SK-N-SH (cell line): ENCODE results near the gene IMPDH2. TPM values are rescaled to one million over a fixed set of nuclear protein-coding genes. Genes with fewer than 3 reads are reported as not detected.

Experiments used
- CTCF ChIA-PET: fragments of 300-600, 350-600 bp; formaldehyde crosslinking; extraction: SDS; loops from one replicate; lab custom pipeline; 2021; lab: Yijun Ruan, JAX
- POLR2A ChIA-PET: fragments of 350-600 bp; sonication (Branson Sonifier 250); formaldehyde crosslinking; extraction: SDS; loops from one replicate; lab custom pipeline; 2020; ENCODE audit warnings: antibody characterized with exemption, inconsistent platforms; lab: Yijun Ruan, JAX
- DNase-seq: peaks from one replicate; pipeline ENCODE4 v3.0.0; 2012
- H2AFZ ChIP-seq: fragments of 200-600 bp; sonication (generic); 2 replicates; pipeline ENCODE4 v1.8.1; 2016; ENCODE audit warnings: antibody characterized with exemption, mild to moderate bottlenecking, low read depth
- H3F3A ChIP-seq: fragments of 200-600 bp; sonication (generic); replicated peaks from 2 replicates; pipeline ENCODE3; 2016; ENCODE audit warnings: antibody characterized with exemption, mild to moderate bottlenecking; ENCODE audit not compliant: insufficient read depth
- H3K27ac ChIP-seq, 2 experiments: fragments of 200-500 bp in 1 of 2; fragments of 200-600 bp in 1 of 2; sonication (Bioruptor generic) in 1 of 2; sonication (generic), shearing (Covaris generic) in 1 of 2; 2 replicates each; pipeline versions ENCODE4 v1.5.1 to v1.6.1; 2014 to 2016; ENCODE audit warnings: low read depth in 2 of 2, inconsistent platforms in 1 of 2, low read length in 1 of 2, mild to moderate bottlenecking in 1 of 2, mixed read lengths in 1 of 2
- H3K27me3 ChIP-seq: fragments of 200-600 bp; sonication (generic), shearing (Covaris generic); 2 replicates; pipeline ENCODE4 v1.6.1; 2016; ENCODE audit warnings: mixed run types; ENCODE audit not compliant: insufficient read depth
- H3K36me3 ChIP-seq, 2 experiments: fragments of 200-500 bp in 1 of 2; fragments of 200-600 bp in 1 of 2; sonication (Bioruptor generic) in 1 of 2; sonication (generic) in 1 of 2; replicated peaks in 1 of 2; 2 replicates each; pipeline versions ENCODE3 to v1.5.1; 2014 to 2016; ENCODE audit warnings: low read length in 1 of 2, mild to moderate bottlenecking in 1 of 2; ENCODE audit not compliant: insufficient read depth in 2 of 2, control insufficient read depth in 1 of 2
- H3K4me1 ChIP-seq, 2 experiments: fragments of 200-500 bp in 1 of 2; fragments of 200-600 bp in 1 of 2; sonication (Bioruptor generic) in 1 of 2; sonication (generic), shearing (Covaris generic) in 1 of 2; 2 replicates each; pipeline versions ENCODE4 v1.5.1 to v1.6.1; 2014 to 2016; ENCODE audit warnings: low read depth in 1 of 2, low read length in 1 of 2, mixed run types in 1 of 2; ENCODE audit not compliant: insufficient read depth in 2 of 2, control insufficient read depth in 1 of 2
- H3K4me2 ChIP-seq: fragments of 200-600 bp; sonication (generic), shearing (Covaris generic); 2 replicates; pipeline ENCODE4 v1.6.1; 2017; ENCODE audit warnings: mixed run types
- H3K4me3 ChIP-seq, 2 experiments: fragments of 200-500 bp in 1 of 2; fragments of 200-600 bp in 1 of 2; sonication (Bioruptor generic) in 1 of 2; sonication (generic), shearing (Covaris generic) in 1 of 2; 2 replicates each; pipeline versions ENCODE4 v1.5.1 to v1.8.1; 2014 to 2016; ENCODE audit warnings: low read depth in 2 of 2, inconsistent platforms in 1 of 2, low read length in 1 of 2, mild to moderate bottlenecking in 1 of 2, mixed read lengths in 1 of 2, moderate library complexity in 1 of 2
- H3K79me2 ChIP-seq: fragments of 200-600 bp; sonication (generic); 2 replicates; pipeline ENCODE4 v1.8.1; 2017; ENCODE audit warnings: mild to moderate bottlenecking; ENCODE audit not compliant: insufficient read depth
- H3K9ac ChIP-seq: fragments of 200-600 bp; sonication (generic); 2 replicates; pipeline ENCODE4 v1.6.1; 2017; ENCODE audit warnings: mixed run types
- H3K9me2 ChIP-seq: fragments of 200-600 bp; sonication (generic); 2 replicates; pipeline ENCODE4 v1.6.1; 2017; ENCODE audit warnings: mixed run types
- H3K9me3 ChIP-seq: fragments of 200-600 bp; sonication (generic); 2 replicates; pipeline ENCODE4 v1.6.1; 2017; ENCODE audit warnings: mixed run types, mild to moderate bottlenecking, moderate library complexity
- H4K20me1 ChIP-seq: fragments of 200-600 bp; sonication (generic); 2 replicates; pipeline ENCODE4 v1.6.1; 2017; ENCODE audit warnings: mild to moderate bottlenecking, mixed run types; ENCODE audit not compliant: insufficient read depth
- CHD2 ChIP-seq: fragments of 150-350 bp; IDR thresholded peaks from 2 replicates; pipeline ENCODE4 v1.6.1; 2018; ENCODE audit warnings: low read length; ENCODE audit not compliant: partially characterized antibody
- FOSL2 ChIP-seq: IDR thresholded peaks from 2 replicates; pipeline ENCODE4 v1.4.0; 2012; ENCODE audit warnings: low read depth, mild to moderate bottlenecking, moderate library complexity, borderline replicate concordance
- FOXJ3 ChIP-seq: sonication (generic); formaldehyde crosslinking; IDR thresholded peaks from 2 replicates; pipeline ENCODE4 v1.5.1; 2020; ENCODE audit warnings: mild to moderate bottlenecking, missing genetic modification reagents
- FOXM1 ChIP-seq: IDR thresholded peaks from 2 replicates; pipeline ENCODE4 v1.4.0; 2012; ENCODE audit warnings: low read depth, mild to moderate bottlenecking
- GABPA ChIP-seq: IDR thresholded peaks from 2 replicates; pipeline ENCODE4 v1.4.0; 2012; ENCODE audit warnings: low read depth, mild to moderate bottlenecking
- GATA2 ChIP-seq: sonication (generic); formaldehyde crosslinking; IDR thresholded peaks from 2 replicates; pipeline ENCODE4 v1.5.0; 2020; ENCODE audit warnings: mild to moderate bottlenecking, missing genetic modification reagents
- IRF3 ChIP-seq: fragments of 150-350 bp; IDR thresholded peaks from 2 replicates; pipeline ENCODE4 v1.6.1; 2016; ENCODE audit warnings: mild to moderate bottlenecking, low read depth, low read length
- JUND ChIP-seq: IDR thresholded peaks from 2 replicates; pipeline ENCODE4 v1.4.0; 2012
- MAX ChIP-seq: IDR thresholded peaks from 2 replicates; pipeline ENCODE4 v1.4.0; 2012; ENCODE audit warnings: low read depth
- PBX3 ChIP-seq: IDR thresholded peaks from 2 replicates; pipeline ENCODE4; 2012
- POLR2AphosphoS5 ChIP-seq: IDR thresholded peaks from 2 replicates; pipeline ENCODE4 v1.6.1; 2012; ENCODE audit warnings: low read depth, low read length
- RAD21 ChIP-seq: IDR thresholded peaks from 2 replicates; pipeline ENCODE4 v1.6.1; 2012; ENCODE audit warnings: mild to moderate bottlenecking, low read length
- RCOR1 ChIP-seq: fragments of 150-350 bp; IDR thresholded peaks from 2 replicates; pipeline ENCODE4 v1.6.1; 2017; ENCODE audit warnings: antibody characterized with exemption, low read length
- REST ChIP-seq: IDR thresholded peaks from 2 replicates; pipeline ENCODE4 v1.6.1; 2012; ENCODE audit warnings: mild to moderate bottlenecking, low read depth, low read length, moderate library complexity
- TEAD4 ChIP-seq: IDR thresholded peaks from 2 replicates; pipeline ENCODE4 v1.4.0; 2012; ENCODE audit warnings: mild to moderate bottlenecking, borderline replicate concordance; ENCODE audit not compliant: insufficient read depth
- WGBS: methylation state at CpG from one replicate; pipeline ENCODE4 v1.1.6; 2017; ENCODE audit warnings: low lambda C conversion rate; 5-methylcytosine and 5-hydroxymethylcytosine counted together
- polyA plus RNA-seq, 3 experiments: library from polyadenylated mRNA; depleted of rRNA; stranded (reverse); fragments of >200 nt; gene quantifications; 2 replicates each; pipeline ENCODE4 v1.2.3, GENCODE V29; 2012
- TF ChIP-seq, protein P1 (sequence below): fragments of 150-350 bp; IDR thresholded peaks from 2 replicates; pipeline ENCODE4 v1.6.1; 2017; ENCODE audit warnings: antibody characterized with exemption, low read length, low read depth, borderline replicate concordance

The IMPDH2 gene
- polyA plus RNA-seq, 1 of the 3 experiments (the other 2 are of a cell fraction): 305 TPM

DNA sequence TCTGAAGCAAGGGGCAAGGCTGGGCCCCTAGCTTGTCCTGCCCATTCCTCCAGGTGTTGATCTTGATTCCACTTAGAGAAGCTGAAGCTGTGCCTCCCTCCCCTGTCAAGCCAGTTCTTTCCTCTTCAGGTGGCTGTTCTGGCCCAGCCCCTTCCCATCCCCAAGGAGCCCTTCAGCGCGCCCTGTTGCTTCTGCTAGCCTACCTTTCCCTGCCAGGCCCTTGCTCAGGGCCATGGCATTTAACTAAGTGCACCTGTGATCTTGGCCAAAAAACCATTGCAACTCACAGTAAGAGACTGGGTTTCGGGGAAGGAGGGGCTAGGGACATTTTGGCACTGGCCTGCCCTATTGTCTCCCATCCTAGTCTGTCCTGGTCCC, 23.9 kb downstream of the IMPDH2 start:
- peaks cover 0 to 21% of the 10 kb centered on the region in 2 experiments; a peak in 2 of 4 replicates for H3K4me1 ChIP-seq
- TF ChIP-seq RCOR1: no peak
- H3K9me3 ChIP-seq: no peaks in the 10 kb centered on the region
- H4K20me1 ChIP-seq: peaks cover 21% of the 10 kb centered on the region
- WGBS: 100% methylated on average over 3 of the region's 3 CpGs
- H3K9ac ChIP-seq: no peak overlapping the region
- peaks cover 0 to 4% of the 10 kb centered on the region in 2 experiments for H3K36me3 ChIP-seq
- ChIA-PET POLR2A (interaction anchor here (4.3 kb wide), 1 partner anchor 8 kb away, joined by 44 read pairs; no protein-coding TSS in a partner anchor), CTCF (interaction anchor here (1.8 to 4.4 kb wide), 2 partner anchors 9 to 18 kb away, joined by 5 to 29 read pairs; no protein-coding TSS in a partner anchor)
- no peaks in the 10 kb centered on the region for H3K9me2 ChIP-seq
- no peak overlapping the region for H2AFZ ChIP-seq
- H3K4me2 ChIP-seq: no peak overlapping the region
- no peak overlapping the region for H3K27ac ChIP-seq
- H3K4me3 ChIP-seq: no peak overlapping the region
- peaks cover 39% of the 10 kb centered on the region for H3K79me2 ChIP-seq
- H3K27me3 ChIP-seq: no peaks in the 10 kb centered on the region
- no peak for DNase-seq
- peaks cover 3% of the 10 kb centered on the region for H3F3A ChIP-seq

- DNase-seq: no peak
- Histone ChIP-seq H3K9me2 (no peaks in the 10 kb centered on the region), H3K4me1 (peaks cover 0 to 24% of the 10 kb centered on the region in 2 experiments; a peak in 2 of 4 replicates), H3K79me2 (peaks cover 32% of the 10 kb centered on the region), H3F3A (peaks cover 3% of the 10 kb centered on the region), H3K27ac (no peak overlapping the region), H4K20me1 (peaks cover 16% of the 10 kb centered on the region), H3K36me3 (peaks cover 0 to 3% of the 10 kb centered on the region in 2 experiments), H3K4me3 (no peak overlapping the region), H3K4me2 (no peak overlapping the region), H3K9me3 (no peaks in the 10 kb centered on the region), H2AFZ (no peak overlapping the region), H3K27me3 (no peaks in the 10 kb centered on the region), H3K9ac (no peak overlapping the region)
- 87% methylated on average over 12 of the region's 16 CpGs for WGBS
- TF ChIP-seq FOXJ3 (CRISPR knock-in tag): no peak
- TF ChIP-seq, protein P1, sequence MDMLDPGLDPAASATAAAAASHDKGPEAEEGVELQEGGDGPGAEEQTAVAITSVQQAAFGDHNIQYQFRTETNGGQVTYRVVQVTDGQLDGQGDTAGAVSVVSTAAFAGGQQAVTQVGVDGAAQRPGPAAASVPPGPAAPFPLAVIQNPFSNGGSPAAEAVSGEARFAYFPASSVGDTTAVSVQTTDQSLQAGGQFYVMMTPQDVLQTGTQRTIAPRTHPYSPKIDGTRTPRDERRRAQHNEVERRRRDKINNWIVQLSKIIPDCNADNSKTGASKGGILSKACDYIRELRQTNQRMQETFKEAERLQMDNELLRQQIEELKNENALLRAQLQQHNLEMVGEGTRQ: no peak
- TF ChIP-seq GABPA: no peak
- TF ChIP-seq POLR2AphosphoS5: no peak
- TF ChIP-seq PBX3: no peak
- no peak for TF ChIP-seq IRF3
- TF ChIP-seq REST: no peak
- TF ChIP-seq FOXM1: no peak
- no peak for TF ChIP-seq GATA2 (CRISPR knock-in tag)
- no peak for TF ChIP-seq TEAD4
- no peak for TF ChIP-seq JUND
- no peak for TF ChIP-seq CHD2
- TF ChIP-seq MAX: no peak
- TF ChIP-seq FOSL2: no peak
- no peak for TF ChIP-seq RAD21
- ChIA-PET POLR2A (no interaction called here), CTCF (interaction anchor here (1.0 to 1.8 kb wide), 2 partner anchors 9 to 10 kb away, joined by 5 read pairs; no protein-coding TSS in a partner anchor)
These were observed 24.6 kb downstream of the IMPDH2 start for GRCh38 chr3:49004352-49005302.
